Activated CD8-positive, alpha-beta T cell treated with anti-CD3 and anti-CD28 coated beads, Interleukin-2, amount 10 ng/mL, durations not matched to agents 7 days and 5 days (primary cell): Measurements from ENCODE around the gene PRDX6. TPM values are rescaled to one million over a fixed set of nuclear protein-coding genes. Genes with fewer than 3 reads are reported as not detected.
"Not testable (repeated sequence)": the region's sequence is repeated elsewhere in the genome, so short reads cannot be mapped to it uniquely, and the experiment has no call there.

Experiments
- ATAC-seq: fragments of 150-1000 bp; cut with Tn5 transposase; one replicate; pipeline ENCODE4 v1.10.0; 2021; ENCODE audit warnings: moderate library complexity
- CTCF ChIA-PET: fragments of 350-600 bp; sonication (Branson Sonifier 250); formaldehyde crosslinking; loops from one replicate; lab custom pipeline; 2021; ENCODE audit warnings: antibody characterized with exemption; lab: Charles Lee
- POLR2A ChIA-PET: fragments of 350-600 bp; sonication (Branson Sonifier 250); formaldehyde crosslinking; loops from one replicate; lab custom pipeline; 2021; ENCODE audit warnings: antibody characterized with exemption; lab: Charles Lee
- DNase-seq: peaks from one replicate; pipeline ENCODE4 v3.0.0-alpha.2; 2020
- H3K27ac Mint-ChIP-seq: one replicate; pipeline ENCODE4 v1.8.0; 2021; ENCODE audit warnings: mild to moderate bottlenecking, mixed read lengths
- H3K27me3 Mint-ChIP-seq: one replicate; pipeline ENCODE4 v1.8.0; 2021; ENCODE audit warnings: low read depth, mixed read lengths
- H3K36me3 Mint-ChIP-seq: one replicate; pipeline ENCODE4 v1.8.0; 2021; ENCODE audit warnings: low read depth, mixed read lengths
- H3K4me1 Mint-ChIP-seq: one replicate; pipeline ENCODE4 v1.8.0; 2021; ENCODE audit warnings: low read depth, mixed read lengths
- H3K4me3 Mint-ChIP-seq: one replicate; pipeline ENCODE4 v1.8.0; 2021; ENCODE audit warnings: mild to moderate bottlenecking, mixed read lengths
- H3K9me3 Mint-ChIP-seq: one replicate; pipeline ENCODE4 v1.8.0; 2022; ENCODE audit warnings: mixed read lengths; ENCODE audit not compliant: insufficient read depth
- total RNA-seq, 2 experiments: library from RNA; stranded (reverse); gene quantifications; one replicate each; pipeline ENCODE4 v1.2.3, GENCODE V29; 2021

Gene PRDX6
- total RNA-seq, 2 experiments from 2014 or later = 144 to 155 TPM

DNA sequence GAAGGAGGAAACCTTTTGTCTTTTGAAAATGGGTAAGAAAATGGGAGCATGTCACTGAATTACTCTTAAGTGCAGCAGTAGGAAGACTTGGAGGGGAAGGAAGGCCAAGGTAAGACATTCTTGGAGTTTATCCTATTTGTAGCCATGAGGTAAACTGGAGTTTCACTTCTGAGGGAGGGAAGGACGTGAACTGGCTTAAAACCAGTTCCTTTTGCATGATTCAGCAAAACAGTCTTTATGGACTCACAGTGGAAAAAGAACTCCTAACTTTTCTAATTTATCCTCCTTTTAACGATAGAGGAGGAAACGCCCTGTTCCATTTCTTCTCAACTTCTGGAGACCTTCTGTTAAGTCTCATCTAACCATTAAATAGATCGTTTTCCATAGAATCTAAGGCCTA is 2.5 kb downstream of the PRDX6 start:
- no peak for DNase-seq
- Mint-ChIP-seq H3K27ac (no peak overlapping the region), H3K4me3 (no peak overlapping the region), H3K27me3 (no peaks in the 10 kb centered on the region), H3K4me1 (peaks cover 48% of the 10 kb centered on the region), H3K9me3 (no peaks in the 10 kb centered on the region), H3K36me3 (peaks cover 54% of the 10 kb centered on the region)
- no peak for ATAC-seq
- ChIA-PET CTCF (interaction anchor here (1.9 kb wide), 1 partner anchor 49 kb away, joined by 16 read pairs; no protein-coding TSS in a partner anchor), POLR2A (interaction anchor here (1.2 kb wide), 1 partner anchor 344 kb away, joined by 3 read pairs; the partner anchor contains the start of gene DARS2)

- Mint-ChIP-seq H3K27me3 (no peaks in the 10 kb centered on the region), H3K27ac (no peak overlapping the region), H3K4me3 (no peak overlapping the region), H3K4me1 (peaks cover 33% of the 10 kb centered on the region), H3K36me3 (peaks cover 60% of the 10 kb centered on the region), H3K9me3 (no peaks in the 10 kb centered on the region)
- ATAC-seq = no peak
- DNase-seq = no peak
- ChIA-PET POLR2A (no interaction called here), CTCF (interaction anchor here (1.2 to 1.9 kb wide), 2 partner anchors 51 to 52 kb away, joined by 3 to 8 read pairs; no protein-coding TSS in a partner anchor)
Measured at GRCh38 chr1:173481195-173481772, 4.1 kb downstream of the PRDX6 start.

- DNase-seq = no peak
- ChIA-PET CTCF (no interaction called here), POLR2A (no interaction called here)
- Mint-ChIP-seq H3K27me3 (no peaks in the 10 kb centered on the region), H3K36me3 (peaks cover 72% of the 10 kb centered on the region), H3K4me1 (peaks cover 33% of the 10 kb centered on the region), H3K27ac (no peak overlapping the region), H3K9me3 (no peaks in the 10 kb centered on the region), H3K4me3 (no peak overlapping the region)
- ATAC-seq = no peak
Measured at GRCh38 chr1:173482683-173483082, 5.5 kb downstream of the PRDX6 start.

DNA sequence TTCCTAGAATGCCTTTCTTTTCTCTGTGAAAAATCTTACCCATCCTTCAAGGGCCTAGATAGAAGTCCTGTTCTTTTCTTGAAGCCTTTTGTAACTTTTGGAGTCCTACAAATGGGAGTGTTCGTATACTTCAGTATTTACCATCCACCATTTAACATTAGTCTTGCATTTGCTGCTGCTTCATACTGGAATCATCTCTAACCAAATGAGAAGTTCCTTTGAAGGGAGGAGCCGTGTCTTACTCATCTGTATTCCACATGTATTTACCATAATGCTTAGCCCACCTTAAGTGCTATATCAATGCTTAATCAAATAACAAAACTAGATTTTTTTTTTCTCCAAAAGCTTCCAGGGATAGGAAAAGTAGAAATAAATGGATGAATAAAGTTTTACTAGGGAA is 7.1 kb downstream of the PRDX6 start:
- peaks cover 82% of the 10 kb centered on the region for H3K36me3 Mint-ChIP-seq
- H3K9me3 Mint-ChIP-seq = no peaks in the 10 kb centered on the region
- H3K27ac Mint-ChIP-seq = no peak overlapping the region

GRCh38 chr1:173485401-173485800 is 8.3 kb downstream of the PRDX6 start:
- ATAC-seq (no peak), DNase-seq (no peak)
- no peaks in the 10 kb centered on the region for H3K9me3 Mint-ChIP-seq
- POLR2A ChIA-PET = interaction anchor here (3.0 kb wide), 1 partner anchor 8 kb away, joined by 18 read pairs; the partner anchor contains the start of gene PRDX6
- CTCF ChIA-PET = no interaction called here
- H3K27me3 Mint-ChIP-seq = no peaks in the 10 kb centered on the region
- H3K4me1 Mint-ChIP-seq = peaks cover 7% of the 10 kb centered on the region
- peaks cover 81% of the 10 kb centered on the region for H3K36me3 Mint-ChIP-seq
- H3K27ac Mint-ChIP-seq = no peak overlapping the region
- no peak overlapping the region for H3K4me3 Mint-ChIP-seq

More for the DNA sequence above, 7.1 kb downstream of the PRDX6 start:
- H3K4me1 Mint-ChIP-seq = peaks cover 18% of the 10 kb centered on the region
- DNase-seq (no peak), ATAC-seq (no peak)
- no peak overlapping the region for H3K4me3 Mint-ChIP-seq
- H3K27me3 Mint-ChIP-seq = no peaks in the 10 kb centered on the region
- ChIA-PET POLR2A (no interaction called here), CTCF (no interaction called here)

GRCh38 chr1:173488001-173488400 is 10.9 kb downstream of the PRDX6 start:
- no peak overlapping the region for H3K4me3 Mint-ChIP-seq
- ChIA-PET CTCF (interaction anchor here (2.1 kb wide), 1 partner anchor 58 kb away, joined by 5 read pairs; no protein-coding TSS in a partner anchor), POLR2A (interaction anchor here (3.0 kb wide), 1 partner anchor 11 kb away, joined by 18 read pairs; the partner anchor contains the start of gene PRDX6)
- DNase-seq (no peak), ATAC-seq (no peak)
- no peak overlapping the region for H3K27ac Mint-ChIP-seq
- H3K27me3 Mint-ChIP-seq = no peaks in the 10 kb centered on the region
- peaks cover 66% of the 10 kb centered on the region for H3K36me3 Mint-ChIP-seq
- H3K4me1 Mint-ChIP-seq = peaks cover 12% of the 10 kb centered on the region
- peaks cover 4% of the 10 kb centered on the region for H3K9me3 Mint-ChIP-seq

- H3K36me3 Mint-ChIP-seq = peaks cover 64% of the 10 kb centered on the region
- no peak overlapping the region for H3K27ac Mint-ChIP-seq
- H3K4me1 Mint-ChIP-seq = peaks cover 12% of the 10 kb centered on the region
- no peak overlapping the region for H3K4me3 Mint-ChIP-seq
- ATAC-seq (no peak), DNase-seq (no peak)
- peaks cover 15% of the 10 kb centered on the region for H3K9me3 Mint-ChIP-seq
- POLR2A ChIA-PET = no interaction called here
- CTCF ChIA-PET = interaction anchor here (1.1 to 2.1 kb wide), 2 partner anchors 54 to 60 kb away, joined by 3 to 5 read pairs; no protein-coding TSS in a partner anchor
- H3K27me3 Mint-ChIP-seq = no peaks in the 10 kb centered on the region
Measured at GRCh38 chr1:173489149-173489600, 12.0 kb downstream of the PRDX6 start.

- Mint-ChIP-seq H3K27ac (no peak overlapping the region), H3K4me3 (no peak overlapping the region), H3K36me3 (peaks cover 57% of the 10 kb centered on the region), H3K9me3 (peaks cover 15% of the 10 kb centered on the region), H3K4me1 (peaks cover 12% of the 10 kb centered on the region), H3K27me3 (no peaks in the 10 kb centered on the region)
- ChIA-PET CTCF (no interaction called here), POLR2A (no interaction called here)
- DNase-seq = no peak
- no peak for ATAC-seq
Measured at GRCh38 chr1:173489929-173490328, 12.8 kb downstream of the PRDX6 start.

DNA sequence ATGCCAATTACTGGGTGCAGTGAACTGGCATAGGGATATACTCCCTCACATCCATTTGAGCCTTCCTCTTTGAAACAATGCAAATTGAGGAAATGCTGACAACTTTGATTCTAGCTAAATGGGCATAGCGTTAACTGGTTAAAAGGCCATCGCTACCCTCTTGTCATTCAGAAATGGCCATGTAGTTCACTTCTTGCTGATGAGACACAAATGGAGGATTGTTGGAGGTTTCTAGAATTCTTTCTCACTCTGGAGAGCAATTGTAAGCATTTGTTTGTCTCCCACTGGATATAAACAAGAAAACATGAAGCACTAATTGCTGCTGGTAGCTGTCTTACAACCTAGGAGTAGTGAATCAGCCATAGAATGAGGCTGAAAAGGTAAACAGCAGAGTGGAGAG is 14.4 kb downstream of the PRDX6 start:
- peaks cover 45% of the 10 kb centered on the region for H3K36me3 Mint-ChIP-seq
- ChIA-PET POLR2A (interaction anchor here (0.8 to 1.4 kb wide), 2 partner anchors 15 to 228 kb away, joined by 3 to 4 read pairs; no protein-coding TSS in a partner anchor), CTCF (interaction anchor here (0.6 kb wide), 1 partner anchor 664 kb away, joined by 3 read pairs; no protein-coding TSS in a partner anchor)
- peaks cover 12% of the 10 kb centered on the region for H3K4me1 Mint-ChIP-seq
- no peak for ATAC-seq
- no peak for DNase-seq
- H3K27me3 Mint-ChIP-seq = no peaks in the 10 kb centered on the region
- no peak overlapping the region for H3K4me3 Mint-ChIP-seq
- H3K9me3 Mint-ChIP-seq = peaks cover 18% of the 10 kb centered on the region
- H3K27ac Mint-ChIP-seq = no peak overlapping the region

- H3K27ac Mint-ChIP-seq, POLR2A ChIA-PET: not testable (repeated sequence)
- CTCF ChIA-PET = interaction anchor here (1.8 kb wide), 1 partner anchor 63 kb away, joined by 5 read pairs; no protein-coding TSS in a partner anchor
Measured at GRCh38 chr1:173493125-173493524, 16.0 kb downstream of the PRDX6 start.

GRCh38 chr1:173495609-173496267 is 18.6 kb downstream of the PRDX6 start:
- no peaks in the 10 kb centered on the region for H3K27me3 Mint-ChIP-seq
- no peak overlapping the region for H3K27ac Mint-ChIP-seq
- H3K4me3 Mint-ChIP-seq = no peak overlapping the region
- POLR2A ChIA-PET = no interaction called here
- H3K4me1 Mint-ChIP-seq = peaks cover 12% of the 10 kb centered on the region
- H3K9me3 Mint-ChIP-seq = peaks cover 25% of the 10 kb centered on the region
- peaks cover 10% of the 10 kb centered on the region for H3K36me3 Mint-ChIP-seq
- CTCF ChIA-PET = no interaction called here
- ATAC-seq = no peak
- no peak for DNase-seq

More at GRCh38 chr1:173493125-173493524, 16.0 kb downstream of the PRDX6 start:
- DNase-seq, ATAC-seq, H3K27me3 Mint-ChIP-seq, H3K4me3 Mint-ChIP-seq: not testable (repeated sequence)
- Mint-ChIP-seq H3K36me3 (peaks cover 32% of the 10 kb centered on the region), H3K9me3 (peaks cover 22% of the 10 kb centered on the region), H3K4me1 (peaks cover 12% of the 10 kb centered on the region)
